Chondrocyte (in vitro differentiated cells): ENCODE data around the gene NASP. TPM values are rescaled to one million over a fixed set of nuclear protein-coding genes. Genes with fewer than 3 reads are reported as not detected.
A peak's percentile ranks its signal among the peaks of the same experiment; 100 is the strongest.
"Not testable (repeated sequence)": the region's sequence is repeated elsewhere in the genome, so short reads cannot be mapped to it uniquely, and the experiment has no call there.

ENCODE experiments used
- DNase-seq: peaks from one replicate; pipeline ENCODE4 v3.0.0; 2021; ENCODE audit warnings: mixed read lengths, low spot score
- H3K27ac Mint-ChIP-seq: one replicate; pipeline ENCODE4 v1.8.0; 2021; ENCODE audit warnings: mild to moderate bottlenecking, moderate library complexity, mixed read lengths; ENCODE audit not compliant: unreplicated experiment
- H3K27me3 Mint-ChIP-seq: 2 replicates; pipeline ENCODE4 v1.8.0; 2021; ENCODE audit warnings: low read depth, mixed read lengths
- H3K36me3 Mint-ChIP-seq: 2 replicates; pipeline ENCODE4 v1.8.0; 2021; ENCODE audit warnings: low read depth, mixed read lengths
- H3K4me1 Mint-ChIP-seq: 2 replicates; pipeline ENCODE4 v1.8.0; 2021; ENCODE audit warnings: low read depth, mild to moderate bottlenecking, mixed read lengths
- H3K4me3 Mint-ChIP-seq: one replicate; pipeline ENCODE4 v1.8.0; 2021; ENCODE audit warnings: mild to moderate bottlenecking, moderate library complexity, mixed read lengths; ENCODE audit not compliant: unreplicated experiment
- H3K9me3 Mint-ChIP-seq: 2 replicates; pipeline ENCODE4 v1.8.0; 2021; ENCODE audit warnings: low read depth, mixed read lengths
- CTCF ChIP-seq: fragments of 200-600 bp; sonication (generic); IDR thresholded peaks from 2 replicates; pipeline ENCODE4 v1.5.0; 2021; ENCODE audit warnings: antibody characterized with exemption, mild to moderate bottlenecking, moderate library complexity
- total RNA-seq: library from RNA; stranded (reverse); gene quantifications from 3 replicates; pipeline ENCODE4 v1.2.1, GENCODE V29; 2021

Gene NASP
- total RNA-seq, 1 donor from 2014 or later: 42.3 TPM

DNA sequence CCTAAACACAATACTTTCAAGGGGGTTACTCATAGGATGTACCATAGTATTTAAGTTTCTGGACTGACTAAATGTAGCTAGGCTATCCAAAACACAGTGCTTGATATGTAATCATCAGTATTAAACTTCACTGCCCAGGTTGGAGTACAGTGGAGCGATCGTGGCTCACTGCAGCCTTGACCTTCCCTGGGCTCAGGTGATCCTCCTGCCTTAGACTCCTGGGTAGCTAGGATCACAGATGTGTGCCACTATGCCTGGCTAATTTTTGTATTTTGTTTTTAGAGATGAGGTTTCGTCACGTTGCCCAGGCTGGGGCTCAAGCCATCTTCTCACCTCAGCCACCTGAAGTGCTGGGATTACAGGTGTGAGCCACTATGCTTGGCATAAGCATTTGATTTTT is 10.6 kb downstream of the NASP start:
- Mint-ChIP-seq H3K4me1 (no peaks in the 10 kb centered on the region), H3K9me3 (no peaks in the 10 kb centered on the region), H3K4me3 (no peak overlapping the region), H3K27ac (no peak overlapping the region), H3K27me3 (no peaks in the 10 kb centered on the region), H3K36me3 (peaks cover 7% of the 10 kb centered on the region)
- TF ChIP-seq CTCF: no peak
- no peak for DNase-seq

- H3K27ac Mint-ChIP-seq, DNase-seq, H3K4me3 Mint-ChIP-seq, H3K4me1 Mint-ChIP-seq, H3K9me3 Mint-ChIP-seq, H3K27me3 Mint-ChIP-seq, H3K36me3 Mint-ChIP-seq: not testable (repeated sequence)
Measured at GRCh38 chr1:45596765-45597164, 12.9 kb downstream of the NASP start.

DNA sequence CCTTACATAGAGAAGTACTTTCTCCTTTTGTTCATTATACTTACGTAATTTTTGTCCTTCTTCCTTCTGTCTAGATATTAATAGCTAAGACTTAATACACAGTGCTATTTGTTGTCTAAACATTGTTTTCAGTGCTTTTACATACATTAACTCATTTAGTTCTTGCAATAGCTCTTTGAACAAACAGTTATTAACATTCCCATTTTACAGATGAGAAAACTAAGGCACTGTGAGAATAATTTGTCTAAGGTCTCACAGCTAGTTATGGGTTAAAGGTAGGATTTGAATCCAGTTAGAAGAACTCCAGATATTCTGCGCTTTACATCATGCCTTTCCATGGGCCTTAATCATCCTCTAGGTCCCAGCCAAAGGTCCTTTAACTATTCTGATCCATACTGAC is 20.4 kb downstream of the NASP start:
- Mint-ChIP-seq H3K9me3 (no peaks in the 10 kb centered on the region), H3K4me3 (no peak overlapping the region), H3K36me3 (peaks cover 10% of the 10 kb centered on the region)

DNA sequence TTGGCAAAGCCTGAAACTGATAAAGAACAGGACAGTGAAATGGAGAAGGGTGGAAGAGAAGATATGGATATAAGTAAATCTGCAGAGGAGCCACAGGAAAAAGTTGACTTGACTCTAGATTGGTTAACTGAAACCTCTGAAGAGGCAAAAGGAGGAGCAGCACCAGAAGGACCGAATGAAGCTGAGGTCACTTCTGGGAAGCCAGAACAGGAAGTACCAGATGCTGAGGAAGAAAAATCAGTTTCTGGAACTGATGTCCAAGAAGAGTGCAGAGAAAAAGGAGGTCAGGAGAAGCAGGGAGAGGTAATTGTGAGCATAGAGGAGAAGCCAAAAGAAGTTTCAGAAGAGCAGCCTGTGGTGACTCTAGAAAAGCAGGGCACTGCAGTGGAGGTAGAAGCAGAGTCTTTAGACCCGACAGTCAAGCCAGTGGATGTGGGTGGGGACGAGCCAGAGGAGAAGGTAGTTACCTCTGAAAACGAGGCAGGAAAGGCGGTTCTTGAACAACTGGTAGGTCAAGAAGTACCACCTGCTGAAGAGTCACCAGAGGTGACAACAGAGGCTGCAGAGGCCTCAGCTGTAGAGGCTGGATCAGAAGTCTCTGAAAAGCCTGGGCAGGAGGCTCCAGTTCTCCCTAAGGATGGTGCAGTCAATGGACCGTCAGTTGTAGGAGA is 23.7 kb downstream of the NASP start:
- no peak for TF ChIP-seq CTCF
- H3K27ac Mint-ChIP-seq: no peak overlapping the region
- H3K9me3 Mint-ChIP-seq: no peaks in the 10 kb centered on the region
- DNase-seq: no peak
- H3K36me3 Mint-ChIP-seq: peaks cover 18% of the 10 kb centered on the region
- H3K27me3 Mint-ChIP-seq: no peaks in the 10 kb centered on the region
- H3K4me3 Mint-ChIP-seq: no peak overlapping the region
- peaks cover 11% of the 10 kb centered on the region for H3K4me1 Mint-ChIP-seq

More for the DNA sequence above, 20.4 kb downstream of the NASP start:
- peaks cover 25% of the 10 kb centered on the region for H3K4me1 Mint-ChIP-seq
- no peaks in the 10 kb centered on the region for H3K27me3 Mint-ChIP-seq
- TF ChIP-seq CTCF: no peak
- no peak overlapping the region for H3K27ac Mint-ChIP-seq
- no peak for DNase-seq

- TF ChIP-seq CTCF: no peak
- H3K36me3 Mint-ChIP-seq: peaks cover 20% of the 10 kb centered on the region
- no peak overlapping the region for H3K4me3 Mint-ChIP-seq
- peaks cover 6% of the 10 kb centered on the region for H3K4me1 Mint-ChIP-seq
- DNase-seq: no peak
- no peaks in the 10 kb centered on the region for H3K9me3 Mint-ChIP-seq
- H3K27ac Mint-ChIP-seq: peak overlapping the region; percentile 2
- no peaks in the 10 kb centered on the region for H3K27me3 Mint-ChIP-seq
Measured at GRCh38 chr1:45608175-45609156, 24.6 kb downstream of the NASP start.
